NB4 (cell line): Measurements from ENCODE around the gene PDE3A.

Experiments used
- POLR2A ChIP-seq: IDR thresholded peaks from 2 replicates; pipeline ENCODE4 v1.6.1; 2011; ENCODE audit warnings: mild to moderate bottlenecking; ENCODE audit not compliant: insufficient read length; ENCODE audit errors: extremely low read depth
- TF ChIP-seq, protein P1 (sequence below): IDR thresholded peaks from one replicate; pipeline ENCODE4 v1.5.1; 2012; ENCODE audit warnings: low read depth, low read length

DNA sequence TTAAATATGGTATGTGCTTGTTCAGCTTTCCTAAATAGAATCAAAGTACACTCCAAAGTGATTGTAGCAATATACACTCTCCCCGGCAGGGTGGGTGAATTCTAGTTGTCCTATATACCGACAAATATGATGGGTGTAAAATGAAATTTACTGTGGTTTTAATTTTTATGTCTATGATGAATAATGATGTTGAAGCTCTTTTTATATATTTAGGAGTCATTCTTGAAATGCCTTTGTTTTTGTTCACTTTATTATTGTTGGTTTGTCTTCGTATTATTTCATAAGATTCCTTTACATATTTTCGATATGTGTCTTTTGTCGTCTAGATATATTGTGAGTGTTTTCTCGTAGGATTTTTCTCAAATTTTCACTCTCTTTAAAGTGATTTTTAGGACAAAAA is 105.7 kb downstream of the PDE3A start:
- TF ChIP-seq, protein P1, sequence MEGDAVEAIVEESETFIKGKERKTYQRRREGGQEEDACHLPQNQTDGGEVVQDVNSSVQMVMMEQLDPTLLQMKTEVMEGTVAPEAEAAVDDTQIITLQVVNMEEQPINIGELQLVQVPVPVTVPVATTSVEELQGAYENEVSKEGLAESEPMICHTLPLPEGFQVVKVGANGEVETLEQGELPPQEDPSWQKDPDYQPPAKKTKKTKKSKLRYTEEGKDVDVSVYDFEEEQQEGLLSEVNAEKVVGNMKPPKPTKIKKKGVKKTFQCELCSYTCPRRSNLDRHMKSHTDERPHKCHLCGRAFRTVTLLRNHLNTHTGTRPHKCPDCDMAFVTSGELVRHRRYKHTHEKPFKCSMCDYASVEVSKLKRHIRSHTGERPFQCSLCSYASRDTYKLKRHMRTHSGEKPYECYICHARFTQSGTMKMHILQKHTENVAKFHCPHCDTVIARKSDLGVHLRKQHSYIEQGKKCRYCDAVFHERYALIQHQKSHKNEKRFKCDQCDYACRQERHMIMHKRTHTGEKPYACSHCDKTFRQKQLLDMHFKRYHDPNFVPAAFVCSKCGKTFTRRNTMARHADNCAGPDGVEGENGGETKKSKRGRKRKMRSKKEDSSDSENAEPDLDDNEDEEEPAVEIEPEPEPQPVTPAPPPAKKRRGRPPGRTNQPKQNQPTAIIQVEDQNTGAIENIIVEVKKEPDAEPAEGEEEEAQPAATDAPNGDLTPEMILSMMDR, result no peak
- TF ChIP-seq POLR2A, result no peak
